DND-41 (cell line): ENCODE data around the gene ATP9A.
"Not testable (repeated sequence)": the region's sequence is repeated elsewhere in the genome, so short reads cannot be mapped to it uniquely, and the experiment has no call there.

Source experiments
- CTCF ChIP-seq: IDR thresholded peaks from 2 replicates; pipeline ENCODE4 v1.5.1; 2012; ENCODE audit warnings: borderline replicate concordance, low read length, moderate library complexity, mild to moderate bottlenecking; ENCODE audit not compliant: poor library complexity, severe bottlenecking; ENCODE audit errors: extremely low read depth
- EZH2 ChIP-seq: IDR thresholded peaks from 3 replicates; pipeline ENCODE4 v1.6.1; 2012; ENCODE audit warnings: borderline replicate concordance, low read depth, mild to moderate bottlenecking, moderate library complexity, low read length, inconsistent platforms; ENCODE audit not compliant: severe bottlenecking

- not testable (repeated sequence) for TF ChIP-seq CTCF, EZH2
Measured at GRCh38 chr20:51740308-51740707, 27.9 kb downstream of the ATP9A start.
